K562 (cell line): ENCODE data around the gene DDX51.

Source experiments
- DEAF1 ChIP-seq: fragments of 450-650 bp; formaldehyde crosslinking; IDR thresholded peaks from 2 replicates; pipeline ENCODE4 v1.4.0; 2020; ENCODE audit warnings: mild to moderate bottlenecking, moderate library complexity
- KLF6 ChIP-seq: fragments of 250-450 bp; sonication (Bioruptor Pico); IDR thresholded peaks from 2 replicates; pipeline ENCODE4 v1.4.0; 2020; ENCODE audit warnings: mild to moderate bottlenecking, moderate library complexity, borderline replicate concordance
- POLR2A ChIP-seq: fragments of 450-650 bp; conservative IDR thresholded peaks from 2 replicates; pipeline ENCODE4 v1.6.1; 2016
- POLR2AphosphoS5 ChIP-seq: IDR thresholded peaks from 2 replicates; pipeline ENCODE4 v1.6.1; 2011; ENCODE audit warnings: mild to moderate bottlenecking, low read depth, low read length, moderate library complexity; ENCODE audit not compliant: control insufficient read depth, insufficient read depth
- RAD21 ChIP-seq, 2 experiments: fragments of 250-450 bp in 1 of 2; fragments of 450-650 bp in 1 of 2; sonication (Bioruptor Pico) in 1 of 2; formaldehyde crosslinking in 1 of 2; IDR thresholded peaks in 1 of 2; conservative IDR thresholded peaks in 1 of 2; 2 replicates each; pipeline versions ENCODE4 v1.4.0 to v1.8.0; 2020 to 2022; ENCODE audit warnings: mild to moderate bottlenecking in 2 of 2, moderate library complexity in 1 of 2
- SMC3 ChIP-seq: conservative IDR thresholded peaks from 2 replicates; pipeline ENCODE4 v1.6.1; 2011; ENCODE audit warnings: low read depth, low read length, improper control_type of control experiment; ENCODE audit not compliant: insufficient read depth
- TF ChIP-seq, protein P1 (sequence below), 3 experiments: IDR thresholded peaks in 2 of 3; conservative IDR thresholded peaks in 1 of 3; 2 replicates each; pipeline ENCODE4 v1.5.1; 2011 to 2012; ENCODE audit warnings: low read length in 3 of 3, mild to moderate bottlenecking in 3 of 3, control low read depth in 2 of 3, improper control_type of control experiment in 1 of 3, inconsistent platforms in 1 of 3, low read depth in 1 of 3, mixed read lengths in 1 of 3, moderate library complexity in 1 of 3; ENCODE audit not compliant: insufficient read depth in 2 of 3

- no peak for TF ChIP-seq KLF6 (CRISPR knock-in tag)
- no peak for TF ChIP-seq DEAF1 (CRISPR knock-in tag)
- TF ChIP-seq, protein P1, sequence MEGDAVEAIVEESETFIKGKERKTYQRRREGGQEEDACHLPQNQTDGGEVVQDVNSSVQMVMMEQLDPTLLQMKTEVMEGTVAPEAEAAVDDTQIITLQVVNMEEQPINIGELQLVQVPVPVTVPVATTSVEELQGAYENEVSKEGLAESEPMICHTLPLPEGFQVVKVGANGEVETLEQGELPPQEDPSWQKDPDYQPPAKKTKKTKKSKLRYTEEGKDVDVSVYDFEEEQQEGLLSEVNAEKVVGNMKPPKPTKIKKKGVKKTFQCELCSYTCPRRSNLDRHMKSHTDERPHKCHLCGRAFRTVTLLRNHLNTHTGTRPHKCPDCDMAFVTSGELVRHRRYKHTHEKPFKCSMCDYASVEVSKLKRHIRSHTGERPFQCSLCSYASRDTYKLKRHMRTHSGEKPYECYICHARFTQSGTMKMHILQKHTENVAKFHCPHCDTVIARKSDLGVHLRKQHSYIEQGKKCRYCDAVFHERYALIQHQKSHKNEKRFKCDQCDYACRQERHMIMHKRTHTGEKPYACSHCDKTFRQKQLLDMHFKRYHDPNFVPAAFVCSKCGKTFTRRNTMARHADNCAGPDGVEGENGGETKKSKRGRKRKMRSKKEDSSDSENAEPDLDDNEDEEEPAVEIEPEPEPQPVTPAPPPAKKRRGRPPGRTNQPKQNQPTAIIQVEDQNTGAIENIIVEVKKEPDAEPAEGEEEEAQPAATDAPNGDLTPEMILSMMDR (IDR thresholded peaks at IDR 0.05 in 2 of 3, conservative IDR thresholded peaks at IDR 0.05 in 1 of 3; ENCODE audit: insufficient read depth in 2 of 3, low read depth in 1 of 3, low read length in 3 of 3) = no peak
- no peak for TF ChIP-seq RAD21 (CRISPR knock-in tag; conservative IDR thresholded peaks at IDR 0.05 in 1 of 2, IDR thresholded peaks at IDR 0.05 in 1 of 2)
- no peak for TF ChIP-seq SMC3
- TF ChIP-seq POLR2AphosphoS5 = no peak
- no peak for TF ChIP-seq POLR2A
Measured at GRCh38 chr12:132172619-132173018, 28.5 kb upstream of the DDX51 start.
